Epithelial cell of esophagus (primary cell): ENCODE measurements around the gene DHRSX.

ENCODE experiments used
- DNase-seq: peaks from one replicate; pipeline ENCODE4 v3.0.0; 2010; ENCODE audit warnings: low read depth
- H3K4me3 ChIP-seq: 2 replicates; pipeline ENCODE4 v1.5.1; 2011; ENCODE audit warnings: mild to moderate bottlenecking, low read length, control low read depth
- TF ChIP-seq, protein P1 (sequence below): IDR thresholded peaks from 2 replicates; pipeline ENCODE4 v1.5.1; 2011; ENCODE audit warnings: low read depth, mild to moderate bottlenecking, low read length, control low read depth, inconsistent platforms; ENCODE audit not compliant: insufficient read depth; ENCODE audit errors: missing control alignments

The DHRSX gene

GRCh38 chrX:2184089-2184488 is 316.7 kb downstream of the DHRSX start:
- no peak overlapping the region for H3K4me3 ChIP-seq
- DNase-seq: no peak
- TF ChIP-seq, protein P1, sequence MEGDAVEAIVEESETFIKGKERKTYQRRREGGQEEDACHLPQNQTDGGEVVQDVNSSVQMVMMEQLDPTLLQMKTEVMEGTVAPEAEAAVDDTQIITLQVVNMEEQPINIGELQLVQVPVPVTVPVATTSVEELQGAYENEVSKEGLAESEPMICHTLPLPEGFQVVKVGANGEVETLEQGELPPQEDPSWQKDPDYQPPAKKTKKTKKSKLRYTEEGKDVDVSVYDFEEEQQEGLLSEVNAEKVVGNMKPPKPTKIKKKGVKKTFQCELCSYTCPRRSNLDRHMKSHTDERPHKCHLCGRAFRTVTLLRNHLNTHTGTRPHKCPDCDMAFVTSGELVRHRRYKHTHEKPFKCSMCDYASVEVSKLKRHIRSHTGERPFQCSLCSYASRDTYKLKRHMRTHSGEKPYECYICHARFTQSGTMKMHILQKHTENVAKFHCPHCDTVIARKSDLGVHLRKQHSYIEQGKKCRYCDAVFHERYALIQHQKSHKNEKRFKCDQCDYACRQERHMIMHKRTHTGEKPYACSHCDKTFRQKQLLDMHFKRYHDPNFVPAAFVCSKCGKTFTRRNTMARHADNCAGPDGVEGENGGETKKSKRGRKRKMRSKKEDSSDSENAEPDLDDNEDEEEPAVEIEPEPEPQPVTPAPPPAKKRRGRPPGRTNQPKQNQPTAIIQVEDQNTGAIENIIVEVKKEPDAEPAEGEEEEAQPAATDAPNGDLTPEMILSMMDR: no peak

DNA sequence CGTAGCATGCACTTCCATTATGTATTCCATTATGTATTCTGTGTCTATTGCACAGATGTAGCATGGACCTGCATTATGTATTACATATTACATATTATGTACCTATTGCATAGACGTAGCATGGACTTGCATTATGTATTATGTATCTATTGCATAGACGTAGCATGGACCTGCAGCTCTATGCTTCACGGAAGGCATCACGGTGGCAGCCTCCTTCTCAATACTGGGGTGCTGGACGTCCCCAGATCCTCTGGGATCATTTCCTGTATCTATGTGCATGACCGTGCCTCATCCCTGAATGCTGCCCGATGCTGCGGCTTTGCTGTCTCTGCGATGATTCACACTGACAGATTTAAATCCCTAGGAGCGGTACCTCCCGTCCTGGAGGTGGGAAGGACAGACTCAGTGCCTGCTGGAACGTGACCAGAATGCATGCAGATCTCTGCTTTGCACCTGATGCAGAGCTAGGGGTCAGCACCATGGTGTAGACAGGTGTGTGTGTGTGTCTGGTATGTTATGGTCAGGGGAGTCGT is 317.5 kb downstream of the DHRSX start:
- no peak for DNase-seq
- TF ChIP-seq, protein P1: no peak
- H3K4me3 ChIP-seq: no peak overlapping the region

- TF ChIP-seq, protein P1: no peak
Observed at GRCh38 chrX:2177541-2177940, 323.2 kb downstream of the DHRSX start.

DNA sequence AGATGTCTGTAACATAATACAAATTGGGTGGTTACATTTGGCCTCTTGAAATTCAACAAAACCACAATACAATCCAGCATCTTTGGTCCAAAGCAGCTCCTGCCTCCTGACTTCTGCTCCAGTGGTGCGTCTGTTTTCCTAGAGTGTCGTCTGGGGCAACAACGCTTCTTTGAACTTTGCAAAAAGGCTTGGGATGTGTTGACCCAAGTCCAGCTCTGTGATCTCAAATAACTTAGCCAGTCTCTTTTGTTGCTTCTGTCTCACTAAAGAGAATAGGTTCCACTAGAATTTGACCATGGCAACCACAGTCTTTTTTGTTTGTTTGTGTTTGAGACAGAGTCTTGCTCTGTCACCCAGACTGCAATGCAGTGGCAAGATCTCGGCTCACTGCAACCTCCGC is 324.0 kb downstream of the DHRSX start:
- no peak overlapping the region for H3K4me3 ChIP-seq
- no peak for DNase-seq
- TF ChIP-seq, protein P1: no peak

More at GRCh38 chrX:2177541-2177940, 323.2 kb downstream of the DHRSX start:
- no peak overlapping the region for H3K4me3 ChIP-seq
- DNase-seq: no peak

GRCh38 chrX:2176274-2176673 is 324.5 kb downstream of the DHRSX start:
- TF ChIP-seq, protein P1: no peak
- DNase-seq: no peak
- no peak overlapping the region for H3K4me3 ChIP-seq

DNA sequence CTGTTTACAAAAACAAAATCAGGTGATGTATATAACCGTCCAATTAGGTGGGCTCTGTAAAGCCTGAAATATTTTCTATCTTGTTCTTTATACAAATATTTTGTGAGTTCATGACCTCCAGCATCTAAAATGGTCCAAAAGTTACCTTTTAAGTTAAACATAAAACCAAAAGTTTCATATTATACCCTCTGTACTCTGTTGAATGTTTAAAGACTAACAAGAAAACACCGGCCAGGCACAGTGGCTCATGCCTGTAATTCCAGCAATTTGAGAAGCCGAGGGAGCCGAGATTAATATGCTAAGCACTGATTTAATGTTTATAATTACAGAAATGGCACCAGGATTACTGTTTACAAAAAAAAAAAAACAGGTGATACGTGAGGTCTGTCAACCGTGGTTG is 328.4 kb downstream of the DHRSX start:
- no peak for DNase-seq
- no peak overlapping the region for H3K4me3 ChIP-seq
- TF ChIP-seq, protein P1: no peak
